HepG2 (cell line): Measurements from ENCODE around the gene ARRDC4. TPM values are rescaled to one million over a fixed set of nuclear protein-coding genes. Genes with fewer than 3 reads are reported as not detected.

Experiments
- ATAC-seq: fragments of 200-7000 bp; cut with Tn5 transposase; 3 replicates; pipeline ENCODE4 v1.9.1; 2020; ENCODE audit warnings: mild to moderate bottlenecking, moderate library complexity
- BruUV-seq: library from RNA; stranded (reverse); fragments of 400-500 nt; replicated peaks from 2 replicates; lab custom pipeline; 2021; lab: Mats Ljungman, UMichigan
- CTCF ChIA-PET: fragments of 300-600 bp; formaldehyde crosslinking; extraction: SDS; loops from one replicate; lab custom pipeline; 2021; ENCODE audit warnings: low total read pairs, inconsistent platforms, low intra/inter-chr PET ratio; lab: Yijun Ruan, JAX
- POLR2A ChIA-PET: fragments of 350-600 bp; sonication (Branson Sonifier 250); formaldehyde crosslinking; loops from one replicate; lab custom pipeline; 2020; ENCODE audit warnings: antibody characterized with exemption, inconsistent platforms; lab: Yijun Ruan, JAX
- DNase-seq: peaks from one replicate; pipeline ENCODE4 v3.0.0-alpha.2; 2015; ENCODE audit warnings: low spot score
- FAIRE-seq: peaks from 3 replicates; lab custom pipeline; 2011; peaks lifted over from hg19 to GRCh38; lab: Jason Lieb, UNC
- H2AFZ ChIP-seq: one replicate; pipeline ENCODE4 v1.6.1; 2011; ENCODE audit warnings: low read length, inconsistent platforms
- H3K27ac ChIP-seq: fragments of 300-600 bp; 3 replicates; pipeline ENCODE4 v1.8.0; 2011; ENCODE audit warnings: mixed run types, mild to moderate bottlenecking, mixed read lengths, low read length, inconsistent platforms; ENCODE audit not compliant: insufficient read depth; ENCODE audit errors: extremely low read length
- H3K27me3 ChIP-seq, 2 experiments: fragments of 200-600 bp in 1 of 2; 2 replicates in 1 of 2; 3 replicates in 1 of 2; pipeline versions ENCODE4 v1.6.0 to v1.8.0; 2011; ENCODE audit warnings: low read length in 2 of 2, mild to moderate bottlenecking in 2 of 2, moderate library complexity in 2 of 2, inconsistent platforms in 1 of 2; ENCODE audit not compliant: insufficient read depth in 2 of 2, control insufficient read depth in 1 of 2
- H3K36me3 ChIP-seq, 2 experiments: fragments of 200-600 bp in 1 of 2; replicated peaks in 1 of 2; 2 replicates in 1 of 2; 3 replicates in 1 of 2; pipeline versions ENCODE4 v1.5.1 to v1.8.0; 2011; ENCODE audit warnings: low read length in 2 of 2, inconsistent platforms in 1 of 2; ENCODE audit not compliant: insufficient read depth in 2 of 2, control insufficient read depth in 1 of 2
- H3K4me1 ChIP-seq: 2 replicates; pipeline ENCODE4 v1.5.1; 2012; ENCODE audit warnings: low read length, inconsistent platforms; ENCODE audit not compliant: insufficient read depth
- H3K4me2 ChIP-seq: 2 replicates; pipeline ENCODE4 v1.6.0; 2011; ENCODE audit warnings: low read depth, low read length, inconsistent platforms
- H3K4me3 ChIP-seq, 3 experiments: fragments of 200-600 bp in 1 of 3; sonication (generic), shearing (Covaris generic) in 1 of 3; replicated peaks in 1 of 3; 2 replicates each; pipeline ENCODE4 v1.5.1; 2011 to 2016; ENCODE audit warnings: low read length in 3 of 3, inconsistent platforms in 2 of 3, low read depth in 2 of 3, mild to moderate bottlenecking in 2 of 3, control low read depth in 1 of 3, mixed read lengths in 1 of 3; ENCODE audit not compliant: insufficient read depth in 1 of 3
- H3K79me2 ChIP-seq: one replicate; pipeline ENCODE4 v1.6.1; 2011; ENCODE audit warnings: low read length, inconsistent platforms; ENCODE audit not compliant: insufficient read depth
- H3K9ac ChIP-seq: 2 replicates; pipeline ENCODE4 v1.6.0; 2011; ENCODE audit warnings: mild to moderate bottlenecking, low read depth, low read length, inconsistent platforms; ENCODE audit not compliant: insufficient read depth
- H3K9me3 ChIP-seq: 2 replicates; pipeline ENCODE4 v1.5.1; 2012; ENCODE audit warnings: mild to moderate bottlenecking, low read length
- H4K20me1 ChIP-seq: 2 replicates; pipeline ENCODE4 v1.6.0; 2011; ENCODE audit warnings: inconsistent platforms, mild to moderate bottlenecking, low read length, moderate library complexity; ENCODE audit not compliant: insufficient read depth
- AGO1 ChIP-seq: fragments of 200-400 bp; formaldehyde crosslinking; IDR thresholded peaks from 2 replicates; pipeline ENCODE4 v1.6.1; 2017; ENCODE audit warnings: mild to moderate bottlenecking, low read depth, low read length, moderate library complexity; ENCODE audit not compliant: poor library complexity, severe bottlenecking
- ARID5B ChIP-seq: IDR thresholded peaks from 2 replicates; pipeline ENCODE4 v1.4.0; 2020; ENCODE audit warnings: mild to moderate bottlenecking, missing genetic modification reagents
- MEIS1 ChIP-seq: sonication (generic); formaldehyde crosslinking; IDR thresholded peaks from 2 replicates; pipeline ENCODE4 v1.9.0; 2021; ENCODE audit warnings: mild to moderate bottlenecking, missing genetic modification reagents, moderate library complexity, borderline replicate concordance
- TMF1 ChIP-seq: sonication (generic); formaldehyde crosslinking; IDR thresholded peaks from 2 replicates; pipeline ENCODE4 v1.8.1; 2022; ENCODE audit warnings: low read depth, missing genetic modification reagents
- U2AF2 ChIP-seq: fragments of 200-400 bp; formaldehyde crosslinking; IDR thresholded peaks from 2 replicates; pipeline ENCODE4 v1.6.1; 2017; ENCODE audit warnings: low read depth, mild to moderate bottlenecking, low read length
- ZNF17 ChIP-seq: sonication (generic); formaldehyde crosslinking; IDR thresholded peaks from 2 replicates; pipeline ENCODE4 v1.5.0; 2020; ENCODE audit warnings: mild to moderate bottlenecking, missing genetic modification reagents
- ZNF230 ChIP-seq: sonication (generic); formaldehyde crosslinking; IDR thresholded peaks from 2 replicates; pipeline ENCODE4 v1.4.0; 2020; ENCODE audit warnings: mild to moderate bottlenecking, missing genetic modification reagents
- ZNF292 ChIP-seq: sonication (generic); formaldehyde crosslinking; IDR thresholded peaks from 2 replicates; pipeline ENCODE4 v1.8.1; 2022; ENCODE audit warnings: mild to moderate bottlenecking, low read depth, missing genetic modification reagents, borderline replicate concordance
- WGBS: methylation state at CpG from one replicate; pipeline ENCODE4 v1.1.6; 2017; ENCODE audit warnings: low lambda C conversion rate; 5-methylcytosine and 5-hydroxymethylcytosine counted together
- in situ Hi-C: cut with HindIII; loops from 2 replicates; pipeline ENCODE4 v1.10.0; 2017; ENCODE audit warnings: low pct_unique_long_range_greater_than_20kb; ENCODE audit not compliant: extremely low pct_ligation_motif_present
- intact Hi-C: fragments of 100-400 bp; cut with micrococcal nuclease; formaldehyde crosslinking; loops from one replicate; pipeline ENCODE4 v1.10.0; 2022; ENCODE audit not compliant: unreplicated experiment
- polyA plus RNA-seq, 8 experiments: library from polyadenylated mRNA; depleted of rRNA in 3 of 8; stranded (reverse) in 7 of 8; unstranded in 1 of 8; fragments of >200 nt; fragmentation: Illumina TruSeq in 4 of 8; extraction: Trizol in 4 of 8; gene quantifications; 2 replicates each; pipeline versions ENCODE4 v1.2.1 to v1.2.3, GENCODE V29; 2011 to 2016; ENCODE audit warnings: low read depth in 4 of 8, missing spikeins in 1 of 8, mixed read lengths in 1 of 8; ENCODE audit not compliant: insufficient read depth in 1 of 8
- total RNA-seq, 5 experiments: library from RNA; depleted of rRNA; stranded (reverse); fragments of >200 nt; fragmentation: Illumina TruSeq; extraction: Trizol; gene quantifications; 2 replicates each; pipeline ENCODE4 v1.2.3, GENCODE V29; 2016; ENCODE audit warnings: low read depth in 1 of 5

The ARRDC4 gene
- total and polyA plus RNA-seq, 2 of the 13 experiments (the other 11 are each of a cell fraction or from before 2014, with no cell fraction given), result 1.5 to 2.5 TPM

- Histone ChIP-seq H3K27ac (no peak overlapping the region), H3K9ac (no peak overlapping the region), H3K4me1 (peaks cover 10% of the 10 kb centered on the region), H3K36me3 (no peaks in the 10 kb centered on the region), H3K9me3 (no peaks in the 10 kb centered on the region), H3K79me2 (no peaks in the 10 kb centered on the region), H3K4me2 (no peak overlapping the region), H3K27me3 (no peaks in the 10 kb centered on the region; a peak in 1 of 5 replicates), H2AFZ (no peak overlapping the region), H4K20me1 (no peaks in the 10 kb centered on the region), H3K4me3 (no peak overlapping the region)
- intact Hi-C loops, result no loop called here
- no peak for FAIRE-seq
- BruUV-seq, result no TSS peak
- no peak for ATAC-seq
- WGBS, result 4% methylated on average over 2 of the region's 2 CpGs
- CTCF ChIA-PET, result no interaction called here
- in situ Hi-C loops, result no loop called here
- POLR2A ChIA-PET, result no interaction called here
- no peak for TF ChIP-seq MEIS1 (CRISPR knock-in tag)
- TF ChIP-seq U2AF2, result no peak
- TF ChIP-seq ZNF17, result no peak
- TF ChIP-seq AGO1, result no peak
- no peak for DNase-seq
These were observed 5.5 kb upstream of the ARRDC4 start for GRCh38 chr15:97955035-97955434.

- H3K4me3 ChIP-seq, result no peak overlapping the region
- no peak overlapping the region for H3K4me2 ChIP-seq
- no peak for FAIRE-seq
- peaks cover 10% of the 10 kb centered on the region for H3K4me1 ChIP-seq
- ATAC-seq, result no peak
- H3K9me3 ChIP-seq, result no peaks in the 10 kb centered on the region
- no peak overlapping the region for H3K27ac ChIP-seq
- ChIA-PET POLR2A (no interaction called here), CTCF (no interaction called here)
- intact Hi-C loops, result no loop called here
- DNase-seq, result no peak
- TF ChIP-seq ZNF230 (CRISPR knock-in tag), result no peak
- no peak for TF ChIP-seq TMF1 (CRISPR knock-in tag)
- TF ChIP-seq ZNF292, result no peak
- TF ChIP-seq ARID5B (CRISPR knock-in tag), result no peak
- WGBS, result 8% methylated on average over 4 of the region's 4 CpGs
- no peaks in the 10 kb centered on the region for H3K79me2 ChIP-seq
- H4K20me1 ChIP-seq, result no peaks in the 10 kb centered on the region
- no TSS peak for BruUV-seq
- no peaks in the 10 kb centered on the region for H3K36me3 ChIP-seq
- in situ Hi-C loops, result no loop called here
- no peak overlapping the region for H2AFZ ChIP-seq
- no peaks in the 10 kb centered on the region; a peak in 1 of 5 replicates for H3K27me3 ChIP-seq
- no peak overlapping the region for H3K9ac ChIP-seq
These were observed 5.0 kb upstream of the ARRDC4 start for GRCh38 chr15:97955529-97955928.
